Gastroesophageal sphincter (tissue), 3 donors: ENCODE measurements around the gene GYPA.
"Not testable (repeated sequence)": the region's sequence is repeated elsewhere in the genome, so short reads cannot be mapped to it uniquely, and the experiment has no call there.

Experiments
- CTCF ChIP-seq, 4 experiments: fragments of 200-600 bp in 2 of 4; fragments of 450-650 bp in 2 of 4; sonication (generic) in 1 of 4; IDR thresholded peaks; one replicate each; pipeline ENCODE4 v1.5.1; 2017 to 2019; ENCODE audit warnings: antibody characterized with exemption in 4 of 4, mild to moderate bottlenecking in 2 of 4, moderate library complexity in 2 of 4
- POLR2A ChIP-seq, 2 donors: fragments of 450-650 bp; IDR thresholded peaks; one replicate each; pipeline ENCODE4 v1.6.1; 2017; ENCODE audit warnings: antibody characterized with exemption in 2 of 2, mild to moderate bottlenecking in 2 of 2, moderate library complexity in 1 of 2
- POLR2AphosphoS5 ChIP-seq: sonication (generic); formaldehyde crosslinking; IDR thresholded peaks from one replicate; pipeline ENCODE4 v1.6.1; 2017; ENCODE audit warnings: antibody characterized with exemption

DNA sequence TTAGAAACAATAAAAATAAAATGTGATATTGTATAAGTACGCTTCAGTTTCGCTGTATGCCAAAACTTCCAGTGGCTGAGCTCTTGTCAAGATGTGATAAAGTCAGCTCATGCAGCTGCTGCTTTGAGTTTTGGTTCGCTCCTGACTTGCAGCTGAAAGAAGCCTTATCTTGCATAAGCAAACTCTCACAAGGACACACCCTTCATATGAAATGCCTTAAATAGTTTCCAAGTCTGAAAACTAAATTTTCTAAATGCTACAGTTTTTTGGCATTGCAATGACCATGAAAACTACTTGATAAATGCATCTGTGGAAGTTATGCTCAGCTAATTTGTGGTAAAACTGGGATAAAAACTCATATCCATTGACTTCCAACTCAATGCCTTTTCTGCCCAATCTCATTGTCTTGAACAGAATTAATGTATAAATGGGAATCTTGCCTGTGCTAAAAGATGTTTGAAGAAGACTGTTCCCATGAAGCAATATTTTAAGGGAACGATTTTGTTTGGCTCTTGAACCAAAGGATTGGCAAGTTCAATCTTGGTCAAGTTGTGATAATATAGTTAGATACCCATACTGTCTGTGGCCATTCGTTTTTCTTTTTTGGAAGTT is 11.7 kb downstream of the GYPA start:
- not testable (repeated sequence) for TF ChIP-seq CTCF (IDR thresholded peaks at IDR 0.05); POLR2AphosphoS5; POLR2A (IDR thresholded peaks at IDR 0.05)
